ENCODE data around the gene FNDC3B. TPM values are rescaled to one million over a fixed set of nuclear protein-coding genes. Genes with fewer than 3 reads are reported as not detected.
"Not testable (repeated sequence)": the region's sequence is repeated elsewhere in the genome, so short reads cannot be mapped to it uniquely, and the experiment has no call there.

FNDC3B gene
- total RNA-seq, 1 experiment from 2014 or later = 62.3 TPM

GRCh38 chr3:172357850-172358754 is 318.7 kb downstream of the FNDC3B start:
- Histone ChIP-seq H3K36me3 (peaks cover 58% of the 10 kb centered on the region), H3K4me1 (no peaks in the 10 kb centered on the region), H3K27me3 (no peaks in the 10 kb centered on the region), H3K27ac (no peak overlapping the region), H3K9me3 (replicated peaks) (no peaks in the 10 kb centered on the region), H3K4me3 (no peak overlapping the region)
- no peak for DNase-seq

GRCh38 chr3:172359231-172359630 is 319.9 kb downstream of the FNDC3B start:
- peaks cover 56% of the 10 kb centered on the region for H3K36me3 ChIP-seq

GRCh38 chr3:172359996-172360395 is 320.6 kb downstream of the FNDC3B start:
- H3K27me3 ChIP-seq = no peaks in the 10 kb centered on the region
- H3K4me1 ChIP-seq = no peaks in the 10 kb centered on the region

More at GRCh38 chr3:172359231-172359630, 319.9 kb downstream of the FNDC3B start:
- no peaks in the 10 kb centered on the region for H3K27me3 ChIP-seq
- no peaks in the 10 kb centered on the region for H3K4me1 ChIP-seq
- H3K27ac ChIP-seq = no peak overlapping the region
- no peaks in the 10 kb centered on the region for H3K9me3 ChIP-seq (replicated peaks)
- no peak for DNase-seq
- no peak overlapping the region for H3K4me3 ChIP-seq

GRCh38 chr3:172362583-172362982 is 323.2 kb downstream of the FNDC3B start:
- no peak overlapping the region for H3K4me3 ChIP-seq
- peaks cover 8% of the 10 kb centered on the region; the same call in 1 of the 2 replicates for H3K4me1 ChIP-seq
- peaks cover 55% of the 10 kb centered on the region for H3K36me3 ChIP-seq
- H3K9me3 ChIP-seq (replicated peaks) = no peaks in the 10 kb centered on the region
- H3K27me3 ChIP-seq = no peaks in the 10 kb centered on the region
- DNase-seq = no peak
- H3K27ac ChIP-seq = no peak overlapping the region

More at GRCh38 chr3:172359996-172360395, 320.6 kb downstream of the FNDC3B start:
- no peak for DNase-seq
- no peak overlapping the region for H3K27ac ChIP-seq
- H3K4me3 ChIP-seq = no peak overlapping the region
- H3K36me3 ChIP-seq = peaks cover 56% of the 10 kb centered on the region
- no peaks in the 10 kb centered on the region for H3K9me3 ChIP-seq (replicated peaks)

- Histone ChIP-seq H3K36me3 (peaks cover 53% of the 10 kb centered on the region), H3K9me3 (replicated peaks) (no peaks in the 10 kb centered on the region), H3K27me3 (no peaks in the 10 kb centered on the region), H3K27ac (no peak overlapping the region), H3K4me3 (no peak overlapping the region), H3K4me1 (peaks cover 18% of the 10 kb centered on the region)
- no peak for DNase-seq
These were observed 325.1 kb downstream of the FNDC3B start for GRCh38 chr3:172364374-172365027.

GRCh38 chr3:172365028-172365567 is 325.7 kb downstream of the FNDC3B start:
- no peak overlapping the region for H3K4me3 ChIP-seq
- H3K27me3 ChIP-seq = no peaks in the 10 kb centered on the region
- no peaks in the 10 kb centered on the region for H3K9me3 ChIP-seq (replicated peaks)
- peaks cover 22% of the 10 kb centered on the region for H3K4me1 ChIP-seq
- DNase-seq = no peak
- no peak overlapping the region for H3K27ac ChIP-seq
- peaks cover 51% of the 10 kb centered on the region for H3K36me3 ChIP-seq

GRCh38 chr3:172367205-172368105 is 328.1 kb downstream of the FNDC3B start:
- no peaks in the 10 kb centered on the region for H3K9me3 ChIP-seq (replicated peaks)
- peaks cover 31% of the 10 kb centered on the region for H3K4me1 ChIP-seq
- no peak overlapping the region for H3K4me3 ChIP-seq
- peak overlapping the region; percentile 56 for H3K27ac ChIP-seq
- peak; percentile 58 to 81 for DNase-seq
- H3K27me3 ChIP-seq = no peaks in the 10 kb centered on the region
- H3K36me3 ChIP-seq = peaks cover 53% of the 10 kb centered on the region

GRCh38 chr3:172368556-172368955 is 329.2 kb downstream of the FNDC3B start:
- H3K27ac ChIP-seq = peak overlapping the region; percentile 56
- H3K27me3 ChIP-seq; H3K9me3 ChIP-seq (replicated peaks); DNase-seq; H3K4me3 ChIP-seq: not testable (repeated sequence)
- H3K36me3 ChIP-seq = peaks cover 55% of the 10 kb centered on the region
- peaks cover 31% of the 10 kb centered on the region for H3K4me1 ChIP-seq

GRCh38 chr3:172369590-172370259 is 330.3 kb downstream of the FNDC3B start:
- Histone ChIP-seq H3K27ac (no peak overlapping the region; the same call in 1 of the 2 replicates), H3K4me3 (no peak overlapping the region), H3K27me3 (no peaks in the 10 kb centered on the region), H3K4me1 (peaks cover 31% of the 10 kb centered on the region), H3K36me3 (peaks cover 54% of the 10 kb centered on the region), H3K9me3 (replicated peaks) (no peaks in the 10 kb centered on the region)
- DNase-seq = no peak

GRCh38 chr3:172370419-172370818 is 331.0 kb downstream of the FNDC3B start:
- Histone ChIP-seq H3K27me3 (no peaks in the 10 kb centered on the region), H3K4me3 (no peak overlapping the region), H3K4me1 (peaks cover 31% of the 10 kb centered on the region), H3K27ac (peak overlapping the region; percentile 7; the same call in 1 of the 2 replicates), H3K36me3 (peaks cover 52% of the 10 kb centered on the region), H3K9me3 (replicated peaks) (no peaks in the 10 kb centered on the region)
- DNase-seq = peak in 1 of 2 experiments; percentile 57

- DNase-seq = no peak
- Histone ChIP-seq H3K27ac (no peak overlapping the region), H3K9me3 (replicated peaks) (no peaks in the 10 kb centered on the region), H3K4me1 (peaks cover 29% of the 10 kb centered on the region), H3K27me3 (no peaks in the 10 kb centered on the region), H3K36me3 (peaks cover 51% of the 10 kb centered on the region), H3K4me3 (no peak overlapping the region)
These were observed 332.2 kb downstream of the FNDC3B start for GRCh38 chr3:172371544-172371943.

- peaks cover 55% of the 10 kb centered on the region for H3K36me3 ChIP-seq
- H3K4me3 ChIP-seq = no peak overlapping the region
- no peak for DNase-seq
- no peak overlapping the region for H3K27ac ChIP-seq
- no peaks in the 10 kb centered on the region for H3K9me3 ChIP-seq (replicated peaks)
- H3K4me1 ChIP-seq = peaks cover 20% of the 10 kb centered on the region
- no peaks in the 10 kb centered on the region for H3K27me3 ChIP-seq
These were observed 333.5 kb downstream of the FNDC3B start for GRCh38 chr3:172372895-172373294.

- peaks cover 65% of the 10 kb centered on the region for H3K36me3 ChIP-seq
These were observed 334.5 kb downstream of the FNDC3B start for GRCh38 chr3:172373912-172374311.

More at GRCh38 chr3:172373912-172374311, 334.5 kb downstream of the FNDC3B start:
- no peaks in the 10 kb centered on the region for H3K9me3 ChIP-seq (replicated peaks)
- no peak overlapping the region for H3K27ac ChIP-seq
- H3K4me1 ChIP-seq = peaks cover 13% of the 10 kb centered on the region
- H3K4me3 ChIP-seq = no peak overlapping the region
- no peaks in the 10 kb centered on the region for H3K27me3 ChIP-seq
- no peak for DNase-seq
